ENCODE results near the gene SERPINA9. TPM values are rescaled to one million over a fixed set of nuclear protein-coding genes. Genes with fewer than 3 reads are reported as not detected.
A peak's percentile ranks its signal among the peaks of the same experiment; 100 is the strongest.
"Not testable (repeated sequence)": the region's sequence is repeated elsewhere in the genome, so short reads cannot be mapped to it uniquely, and the experiment has no call there.

SERPINA9 gene
- total RNA-seq, 2 donors from 2014 or later: not detected

GRCh38 chr14:94423453-94424056 is 52.4 kb downstream of the SERPINA9 start:
- Histone ChIP-seq H3K4me1 (replicated peaks) (no peaks in the 10 kb centered on the region), H3K27me3 (replicated peaks; ENCODE audit: insufficient read depth) (no peaks in the 10 kb centered on the region), H3K9me3 (no peaks in the 10 kb centered on the region), H3K4me3 (no peak overlapping the region), H3K27ac (no peak overlapping the region), H3K36me3 (no peaks in the 10 kb centered on the region)
- intact Hi-C loops (cut with DNase I): loop anchor here (5.0 kb wide), 1 partner anchor 69 kb away; no protein-coding TSS in a partner anchor
- WGBS: 16% methylated on average over 13 of the region's 13 CpGs
- DNase-seq (ENCODE audit: low spot score): peak; percentile 69
- TF ChIP-seq POLR2A (IDR thresholded peaks at IDR 0.05): no peak
- TF ChIP-seq CTCF (IDR thresholded peaks at IDR 0.05): peak in 3 of 4 experiments; percentile 44 to 59 (median 49)
- peak; percentile 13 for TF ChIP-seq POLR2AphosphoS5 (IDR thresholded peaks at IDR 0.05)

GRCh38 chr14:94421316-94421715 is 54.7 kb downstream of the SERPINA9 start:
- Histone ChIP-seq H3K36me3 (no peaks in the 10 kb centered on the region), H3K4me3 (no peak overlapping the region), H3K9me3 (no peaks in the 10 kb centered on the region), H3K27ac (no peak overlapping the region), H3K27me3 (replicated peaks; ENCODE audit: insufficient read depth) (no peaks in the 10 kb centered on the region), H3K4me1 (replicated peaks) (no peaks in the 10 kb centered on the region)
- TF ChIP-seq CTCF (IDR thresholded peaks at IDR 0.05) (no peak), POLR2A (IDR thresholded peaks at IDR 0.05) (no peak), POLR2AphosphoS5 (IDR thresholded peaks at IDR 0.05) (no peak)
- DNase-seq (ENCODE audit: low spot score): no peak
- WGBS: 75% methylated on average over 2 of the region's 2 CpGs
- intact Hi-C loops (cut with DNase I): loop anchor here (5.0 kb wide), 1 partner anchor 71 kb away; no protein-coding TSS in a partner anchor

GRCh38 chr14:94417497-94418205 is 58.3 kb downstream of the SERPINA9 start:
- H3K27ac ChIP-seq; H3K9me3 ChIP-seq; H3K36me3 ChIP-seq; H3K4me1 ChIP-seq (replicated peaks); H3K4me3 ChIP-seq; H3K27me3 ChIP-seq (replicated peaks; ENCODE audit: insufficient read depth); DNase-seq (ENCODE audit: low spot score); intact Hi-C loops (cut with DNase I): not testable (repeated sequence)
- WGBS: 86% methylated on average over 3 of the region's 3 CpGs

Other genes with a start within 250 kb of the SERPINA9 start
- not detected for gene SERPINA10, start 182.9 kb downstream of the SERPINA9 start, total RNA-seq
- not detected for gene SERPINA6, start 152.9 kb downstream of the SERPINA9 start, total RNA-seq
- not detected for gene SERPINA2, start 109.5 kb downstream of the SERPINA9 start, total RNA-seq
- 1 to 10 TPM; 4.9 to 9.8 TPM for gene SERPINA1, start 87.6 kb downstream of the SERPINA9 start, total RNA-seq
- gene SERPINA11, start 23.4 kb downstream of the SERPINA9 start, total RNA-seq: not detected
- 1 to 10 TPM in 1 of 2 donors, under 1 TPM in 1; 0.82 to 1.1 TPM for gene SERPINA12, start 33.3 kb upstream of the SERPINA9 start, total RNA-seq
- gene SERPINA4, start 85.2 kb upstream of the SERPINA9 start, total RNA-seq: 1 to 10 TPM in 1 of 2 donors, not detected in 1; 2.2 TPM
- gene SERPINA5, start 105.2 kb upstream of the SERPINA9 start, total RNA-seq: 100 to 1,000 TPM in 1 of 2 donors, 1 to 10 TPM in 1; 2.6 to 936 TPM
- gene SERPINA3, start 136.2 kb upstream of the SERPINA9 start, total RNA-seq: 100 to 1,000 TPM; 352 to 505 TPM